C4-2B (cell line): Measurements from ENCODE around the gene B3GNT9.

Source experiments
- ZFX ChIP-seq: fragments of 450-650 bp; IDR thresholded peaks from 2 replicates; pipeline ENCODE4 v1.6.1; 2017
- TF ChIP-seq, protein P1 (sequence below): fragments of 450-650 bp; conservative IDR thresholded peaks from 2 replicates; pipeline ENCODE4 v1.5.1; 2017; ENCODE audit warnings: mild to moderate bottlenecking

DNA sequence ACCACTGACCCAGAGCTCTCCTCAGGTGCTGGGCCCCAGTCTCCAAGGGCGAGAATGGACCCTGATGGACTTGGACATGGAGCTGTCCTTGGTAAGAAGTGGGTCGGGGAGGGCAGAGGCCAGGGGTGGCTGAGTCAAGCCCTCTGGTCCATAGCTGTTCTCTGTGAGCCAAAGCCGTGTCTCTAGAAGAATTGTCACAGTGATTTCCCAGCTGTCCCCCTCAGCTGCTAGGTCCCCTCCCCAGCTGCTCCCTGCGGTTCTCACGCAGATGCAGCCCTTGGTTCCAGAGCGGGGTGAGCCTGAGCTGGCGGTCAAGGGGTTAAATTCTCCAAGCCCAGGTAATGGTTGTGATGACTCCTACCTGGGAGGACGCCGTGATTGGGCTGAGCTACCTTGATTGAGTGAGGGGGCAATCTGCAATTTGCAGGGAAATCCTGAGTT, 18.2 kb upstream of the B3GNT9 start:
- TF ChIP-seq, protein P1, sequence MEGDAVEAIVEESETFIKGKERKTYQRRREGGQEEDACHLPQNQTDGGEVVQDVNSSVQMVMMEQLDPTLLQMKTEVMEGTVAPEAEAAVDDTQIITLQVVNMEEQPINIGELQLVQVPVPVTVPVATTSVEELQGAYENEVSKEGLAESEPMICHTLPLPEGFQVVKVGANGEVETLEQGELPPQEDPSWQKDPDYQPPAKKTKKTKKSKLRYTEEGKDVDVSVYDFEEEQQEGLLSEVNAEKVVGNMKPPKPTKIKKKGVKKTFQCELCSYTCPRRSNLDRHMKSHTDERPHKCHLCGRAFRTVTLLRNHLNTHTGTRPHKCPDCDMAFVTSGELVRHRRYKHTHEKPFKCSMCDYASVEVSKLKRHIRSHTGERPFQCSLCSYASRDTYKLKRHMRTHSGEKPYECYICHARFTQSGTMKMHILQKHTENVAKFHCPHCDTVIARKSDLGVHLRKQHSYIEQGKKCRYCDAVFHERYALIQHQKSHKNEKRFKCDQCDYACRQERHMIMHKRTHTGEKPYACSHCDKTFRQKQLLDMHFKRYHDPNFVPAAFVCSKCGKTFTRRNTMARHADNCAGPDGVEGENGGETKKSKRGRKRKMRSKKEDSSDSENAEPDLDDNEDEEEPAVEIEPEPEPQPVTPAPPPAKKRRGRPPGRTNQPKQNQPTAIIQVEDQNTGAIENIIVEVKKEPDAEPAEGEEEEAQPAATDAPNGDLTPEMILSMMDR: no peak
- no peak for TF ChIP-seq ZFX
